H1 (cell line): Measurements from ENCODE around the gene WAC. TPM values are rescaled to one million over a fixed set of nuclear protein-coding genes. Genes with fewer than 3 reads are reported as not detected.

Source experiments
- CTCF ChIA-PET: fragments of 300-600 bp; sonication (Branson Sonifier 250); formaldehyde crosslinking; loops from one replicate; lab custom pipeline; 2021; ENCODE audit not compliant: partially characterized antibody; lab: Charles Lee
- POLR2A ChIA-PET: fragments of 300-600 bp; sonication (Branson Sonifier 250); formaldehyde crosslinking; loops from one replicate; lab custom pipeline; 2021; ENCODE audit warnings: inconsistent platforms; ENCODE audit not compliant: partially characterized antibody; lab: Charles Lee
- DNase-seq, 2 experiments: peaks; one replicate each; pipeline versions ENCODE4 v3.0.0 to v3.0.0-alpha.2; 2010 to 2022; ENCODE audit warnings: low spot score in 2 of 2, low read depth in 1 of 2, mixed read lengths in 1 of 2
- FAIRE-seq: peaks from 2 replicates; lab custom pipeline; 2011; peaks lifted over from hg19 to GRCh38; lab: Jason Lieb, UNC
- H2AFZ ChIP-seq: 2 replicates; pipeline ENCODE4 v1.8.1; 2012; ENCODE audit warnings: low read length, inconsistent platforms
- H2AK5ac ChIP-seq: 2 replicates; pipeline ENCODE4 v1.6.1; 2013; ENCODE audit warnings: low read depth, low read length
- H2BK120ac ChIP-seq: replicated peaks from 2 replicates; pipeline ENCODE3; 2013; ENCODE audit warnings: low read depth, low read length, inconsistent platforms
- H2BK12ac ChIP-seq: 2 replicates; pipeline ENCODE4 v1.6.1; 2013; ENCODE audit warnings: low read depth, low read length
- H2BK15ac ChIP-seq: 2 replicates; pipeline ENCODE4 v1.6.1; 2013; ENCODE audit warnings: low read length
- H2BK20ac ChIP-seq: 2 replicates; pipeline ENCODE4 v1.6.1; 2013; ENCODE audit warnings: low read length
- H2BK5ac ChIP-seq: 2 replicates; pipeline ENCODE4 v1.6.1; 2013; ENCODE audit warnings: low read depth, low read length
- H3K14ac ChIP-seq: 2 replicates; pipeline ENCODE4 v1.6.1; 2013; ENCODE audit warnings: inconsistent platforms; ENCODE audit not compliant: insufficient read length
- H3K18ac ChIP-seq: 2 replicates; pipeline ENCODE4 v1.6.1; 2013; ENCODE audit warnings: low read length; ENCODE audit errors: extremely low read depth
- H3K23ac ChIP-seq: 2 replicates; pipeline ENCODE4 v1.6.1; 2013; ENCODE audit warnings: inconsistent platforms; ENCODE audit not compliant: insufficient read length
- H3K23me2 ChIP-seq: 2 replicates; pipeline ENCODE4 v1.6.1; 2013; ENCODE audit warnings: low read depth, low read length
- H3K27ac ChIP-seq: 2 replicates; pipeline ENCODE4 v1.6.1; 2011; ENCODE audit warnings: low read depth, low read length, inconsistent platforms
- H3K27me3 ChIP-seq, 4 experiments: replicated peaks in 1 of 4; 1 replicate in 1 of 4; 2 replicates in 3 of 4; pipeline versions ENCODE4 v1.6.1 to v1.8.1; 2011 to 2013; ENCODE audit warnings: low read length in 3 of 4, mild to moderate bottlenecking in 3 of 4, inconsistent platforms in 2 of 4, mixed read lengths in 2 of 4, moderate library complexity in 1 of 4; ENCODE audit not compliant: control insufficient read depth in 3 of 4, insufficient read depth in 3 of 4; ENCODE audit errors: extremely low read depth in 1 of 4
- H3K36me3 ChIP-seq, 4 experiments: 2 replicates each; pipeline versions ENCODE4 v1.6.1 to v1.8.1; 2011 to 2013; ENCODE audit warnings: mild to moderate bottlenecking in 4 of 4, low read length in 3 of 4, moderate library complexity in 2 of 4, control low read depth in 1 of 4, inconsistent platforms in 1 of 4; ENCODE audit not compliant: insufficient read depth in 4 of 4, control insufficient read depth in 2 of 4
- H3K4ac ChIP-seq: replicated peaks from 2 replicates; pipeline ENCODE3; 2013; ENCODE audit warnings: low read length, low read depth, mixed read lengths, inconsistent platforms; ENCODE audit not compliant: insufficient read length
- H3K4me1 ChIP-seq, 4 experiments: replicated peaks in 1 of 4; 1 replicate in 1 of 4; 2 replicates in 3 of 4; pipeline versions ENCODE4 v1.6.1 to v1.8.1; 2011 to 2013; ENCODE audit warnings: low read length in 3 of 4, inconsistent platforms in 2 of 4, mixed read lengths in 1 of 4; ENCODE audit not compliant: insufficient read depth in 4 of 4, control insufficient read depth in 3 of 4
- H3K4me2 ChIP-seq, 2 experiments: 2 replicates each; pipeline versions ENCODE4 v1.6.1 to v1.8.1; 2011 to 2013; ENCODE audit warnings: low read depth in 2 of 2, low read length in 2 of 2, control low read depth in 1 of 2, inconsistent platforms in 1 of 2, mild to moderate bottlenecking in 1 of 2; ENCODE audit not compliant: insufficient read depth in 1 of 2
- H3K4me3 ChIP-seq, 4 experiments: fragments of 200-600, 300-600 bp in 1 of 4; sonication (generic), shearing (Covaris generic), sonication (Bioruptor Twin) in 1 of 4; 2 replicates each; pipeline versions ENCODE4 v1.5.1 to v1.8.1; 2011 to 2016; ENCODE audit warnings: low read length in 4 of 4, low read depth in 3 of 4, control low read depth in 2 of 4, inconsistent platforms in 2 of 4, mild to moderate bottlenecking in 2 of 4, mixed read lengths in 1 of 4, moderate library complexity in 1 of 4; ENCODE audit not compliant: insufficient read depth in 2 of 4; ENCODE audit errors: extremely low read depth in 1 of 4
- H3K56ac ChIP-seq: replicated peaks from 2 replicates; pipeline ENCODE3; 2013; ENCODE audit warnings: low read depth, mild to moderate bottlenecking, mixed read lengths, low read length, inconsistent platforms; ENCODE audit not compliant: insufficient read length
- H3K79me1 ChIP-seq: 2 replicates; pipeline ENCODE4 v1.6.1; 2013; ENCODE audit warnings: low read depth, low read length, control low read depth
- H3K79me2 ChIP-seq, 2 experiments: 2 replicates each; pipeline versions ENCODE4 v1.6.1 to v1.8.1; 2012 to 2013; ENCODE audit warnings: low read length in 2 of 2, mild to moderate bottlenecking in 2 of 2, inconsistent platforms in 1 of 2; ENCODE audit not compliant: insufficient read depth in 2 of 2, control insufficient read depth in 1 of 2
- H3K9ac ChIP-seq, 4 experiments: replicated peaks in 1 of 4; 1 replicate in 1 of 4; 2 replicates in 3 of 4; pipeline versions ENCODE4 v1.6.1 to v1.8.1; 2011 to 2013; ENCODE audit warnings: low read depth in 3 of 4, low read length in 3 of 4, control low read depth in 2 of 4, mild to moderate bottlenecking in 2 of 4, moderate library complexity in 2 of 4, inconsistent platforms in 1 of 4; ENCODE audit errors: extremely low read depth in 1 of 4
- H3K9me3 ChIP-seq, 2 experiments: 2 replicates each; pipeline versions ENCODE4 v1.6.1 to v1.8.1; 2012 to 2013; ENCODE audit warnings: mild to moderate bottlenecking in 2 of 2, moderate library complexity in 2 of 2, control low read depth in 1 of 2, inconsistent platforms in 1 of 2, low read depth in 1 of 2, low read length in 1 of 2, mixed read lengths in 1 of 2; ENCODE audit not compliant: insufficient read depth in 2 of 2
- H4K20me1 ChIP-seq, 2 experiments: replicated peaks in 1 of 2; 2 replicates each; pipeline versions ENCODE3 to v1.8.1; 2011 to 2013; ENCODE audit warnings: inconsistent platforms in 2 of 2, low read length in 2 of 2, mild to moderate bottlenecking in 1 of 2; ENCODE audit not compliant: insufficient read depth in 2 of 2, control insufficient read depth in 1 of 2
- H4K5ac ChIP-seq: 2 replicates; pipeline ENCODE4 v1.6.1; 2013; ENCODE audit warnings: low read length, low read depth, mixed read lengths, inconsistent platforms; ENCODE audit not compliant: insufficient read length
- H4K8ac ChIP-seq: 2 replicates; pipeline ENCODE4 v1.8.0; 2013; ENCODE audit warnings: mild to moderate bottlenecking, moderate library complexity, low read length, inconsistent platforms; ENCODE audit not compliant: insufficient read depth; ENCODE audit errors: extremely low read depth
- H4K91ac ChIP-seq: replicated peaks from 2 replicates; pipeline ENCODE3; 2013; ENCODE audit warnings: low read length, mixed read lengths, inconsistent platforms; ENCODE audit not compliant: insufficient read length
- BCL11A ChIP-seq, 2 experiments: IDR thresholded peaks; one replicate each; pipeline ENCODE4 v1.6.1; 2011; ENCODE audit warnings: low read depth in 2 of 2, low read length in 2 of 2, mild to moderate bottlenecking in 2 of 2
- SAP30 ChIP-seq: fragments of 300-600 bp; sonication (generic); IDR thresholded peaks from 2 replicates; pipeline ENCODE4 v1.7.1; 2012; ENCODE audit warnings: low read length, moderate library complexity, mild to moderate bottlenecking, inconsistent platforms; ENCODE audit not compliant: insufficient read depth, insufficient replicate concordance
- SP4 ChIP-seq: IDR thresholded peaks from 2 replicates; pipeline ENCODE4 v1.6.1; 2012; ENCODE audit warnings: low read length, inconsistent platforms
- WGBS, 2 experiments: shearing (Covaris generic) in 1 of 2; methylation state at CpG; one replicate each; pipeline versions ENCODE4 v1.1.6 to v1.1.7; 2013 to 2015; ENCODE audit warnings: low lambda C conversion rate in 2 of 2, mixed read lengths in 2 of 2, inconsistent platforms in 1 of 2, low coverage in 1 of 2, missing lambda C conversion rate in 1 of 2; ENCODE audit not compliant: insufficient replicate concordance in 2 of 2, insufficient coverage in 1 of 2, insufficient read length in 1 of 2; ENCODE audit errors: extremely low coverage in 1 of 2, missing lambda C conversion rate in 1 of 2; 5-methylcytosine and 5-hydroxymethylcytosine counted together
- polyA plus RNA-seq, 7 experiments: library from polyadenylated mRNA; depleted of rRNA in 3 of 7; stranded (reverse) in 5 of 7; unstranded in 2 of 7; fragments of >200 nt in 5 of 7; fragments of 200-250 nt in 2 of 7; gene quantifications; 1 replicate in 5 of 7; 2 replicates in 1 of 7; 4 replicates in 1 of 7; pipeline versions ENCODE4 v1.2.1 to v1.2.3, GENCODE V29; 2011 to 2013; ENCODE audit warnings: missing spikeins in 2 of 7, mixed read lengths in 2 of 7
- total RNA-seq: library from RNA; stranded (reverse); fragmentation: NEBNext Ultra II Directional; extraction: Animal tissue kit (Norgen Biotek cat#: 25700); gene quantifications from 2 replicates; pipeline ENCODE4 v1.2.1, GENCODE V29; 2021

The WAC gene
- total and polyA plus RNA-seq, 2 of the 8 experiments (the other 6 are each of a cell fraction or from before 2014, with no cell fraction given), result 72.9 to 128 TPM

DNA sequence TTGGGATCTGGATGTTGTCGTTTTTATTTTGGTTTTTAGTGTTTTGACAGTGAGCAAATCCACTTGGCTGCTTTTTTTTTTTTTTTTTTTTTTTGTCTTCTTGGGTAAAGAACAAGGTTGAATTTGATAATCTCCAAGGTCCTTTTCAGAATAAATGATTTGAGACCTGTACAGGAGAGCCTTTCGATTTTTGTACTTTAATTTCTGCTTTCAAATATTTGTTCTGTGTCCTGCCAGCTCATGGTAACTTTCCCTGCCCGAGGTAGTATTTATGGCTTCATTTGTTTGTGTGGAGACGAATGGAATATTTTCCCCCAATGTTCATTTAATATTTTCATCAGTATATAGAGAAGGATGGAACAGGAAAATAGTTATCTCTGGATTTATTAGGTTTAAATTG is 19.9 kb downstream of the WAC start:
- Histone ChIP-seq H3K14ac (no peak overlapping the region), H2BK20ac (no peak overlapping the region), H2AFZ (no peak overlapping the region), H3K23ac (no peak overlapping the region), H3K79me1 (peaks cover 10% of the 10 kb centered on the region), H3K9me3 (no peaks in the 10 kb centered on the region), H2BK5ac (no peak overlapping the region), H4K8ac (no peak overlapping the region), H3K23me2 (no peaks in the 10 kb centered on the region), H2BK15ac (no peak overlapping the region), H3K9ac (no peak overlapping the region), H3K4me1 (0 out of 7 replicates have a peak, but pooled peaks cover 0 to 2% (median 0%) of the 10 kb centered on the region in 4 experiments), H3K4me3 (no peak overlapping the region), H2BK120ac (no peak overlapping the region), H4K20me1 (peaks cover 29 to 30% of the 10 kb centered on the region in 2 experiments), H2AK5ac (no peak overlapping the region), H4K5ac (no peak overlapping the region), H3K4ac (no peak overlapping the region), H4K91ac (no peak overlapping the region), H3K27ac (no peak overlapping the region), H2BK12ac (no peak overlapping the region), H3K27me3 (no peaks in the 10 kb centered on the region), H3K56ac (no peak overlapping the region), H3K79me2 (peaks cover 32 to 100% of the 10 kb centered on the region in 2 experiments), H3K36me3 (peaks cover 3 to 66% (median 20%) of the 10 kb centered on the region in 4 experiments; a peak in 6 of 8 replicates), H3K18ac (no peak overlapping the region), H3K4me2 (no peak overlapping the region)
- FAIRE-seq, result no peak
- DNase-seq, result no peak
- CTCF ChIA-PET, result no interaction called here
- POLR2A ChIA-PET, result interaction anchor here (0.7 to 1.1 kb wide), 3 partner anchors 12 to 20 kb away, joined by 3 read pairs; no protein-coding TSS in a partner anchor
- 86% methylated on average over 4 of the region's 4 CpGs; no CpG with 5 or more reads in 1 of the 2 experiments for WGBS, 2 experiments
- TF ChIP-seq SAP30 (no peak), SP4 (no peak), BCL11A (IDR thresholded peaks at IDR 0.05; ENCODE audit: low read depth in 2 of 2, low read length in 2 of 2) (no peak)
